ENCODE results near the gene LRRC37B.
"Not testable (repeated sequence)": the region's sequence is repeated elsewhere in the genome, so short reads cannot be mapped to it uniquely, and the experiment has no call there.

GRCh38 chr17:32057460-32058105 lies 50.4 kb downstream of the LRRC37B start:
- not testable (repeated sequence) for TF ChIP-seq CTCF, POLR2A (IDR thresholded peaks at IDR 0.05)

Measured in adrenal gland (tissue), 5 donors.